GM12878 (cell line): ENCODE results near the gene UBE2E1. TPM values are rescaled to one million over a fixed set of nuclear protein-coding genes. Genes with fewer than 3 reads are reported as not detected.

Experiments
- ATAC-seq: fragments of 200-7000 bp; cut with Tn5 transposase; 3 replicates; pipeline ENCODE4 v1.9.1; 2020; ENCODE audit warnings: mild to moderate bottlenecking, moderate library complexity
- BruUV-seq: library from RNA; stranded (reverse); fragments of 400-500 nt; replicated peaks from 2 replicates; lab custom pipeline; 2021; lab: Mats Ljungman, UMichigan
- CTCF ChIA-PET: fragments of 300-600 bp; sonication (Branson Sonifier 250); formaldehyde crosslinking; extraction: SDS; loops from one replicate; lab custom pipeline; 2021; ENCODE audit warnings: inconsistent platforms; lab: Yijun Ruan, JAX
- POLR2A ChIA-PET: fragments of 350-600 bp; formaldehyde crosslinking; extraction: SDS; loops from one replicate; lab custom pipeline; 2021; ENCODE audit warnings: inconsistent platforms; lab: Charles Lee
- RAD21 ChIA-PET: fragments of 300-600 bp; sonication (Branson Sonifier 250); formaldehyde crosslinking; loops from one replicate; lab custom pipeline; 2023; ENCODE audit warnings: antibody characterized with exemption; ENCODE audit not compliant: unreplicated experiment; lab: Charles Lee
- SMC1A ChIA-PET: fragments of 300-600 bp; sonication (Branson Sonifier 250); formaldehyde crosslinking; loops from one replicate; lab custom pipeline; 2023; ENCODE audit not compliant: unreplicated experiment, uncharacterized antibody; lab: Charles Lee
- DNase-seq: peaks from one replicate; pipeline ENCODE4 v3.0.0-alpha.2; 2011; ENCODE audit warnings: low read depth, low spot score
- FAIRE-seq: peaks from 3 replicates; lab custom pipeline; 2011; peaks lifted over from hg19 to GRCh38; lab: Jason Lieb, UNC
- H2AFZ ChIP-seq: 2 replicates; pipeline ENCODE4 v1.6.0; 2011; ENCODE audit warnings: low read depth, low read length, control low read depth; ENCODE audit not compliant: control insufficient read depth
- H3K27ac ChIP-seq: 2 replicates; pipeline ENCODE4 v1.5.1; 2011; ENCODE audit warnings: control low read depth; ENCODE audit not compliant: control insufficient read depth, insufficient read depth
- H3K27me3 ChIP-seq, 2 experiments: replicated peaks in 1 of 2; 2 replicates each; pipeline versions ENCODE4 v1.6.0 to v1.6.1; 2011; ENCODE audit warnings: low read length in 1 of 2; ENCODE audit not compliant: control insufficient read depth in 2 of 2, insufficient read depth in 2 of 2
- H3K36me3 ChIP-seq, 2 experiments: 2 replicates each; pipeline ENCODE4 v1.5.1; 2011; ENCODE audit warnings: low read length in 1 of 2; ENCODE audit not compliant: control insufficient read depth in 2 of 2, insufficient read depth in 2 of 2
- H3K4me1 ChIP-seq: 2 replicates; pipeline ENCODE4 v1.6.1; 2011; ENCODE audit warnings: mild to moderate bottlenecking, low read length, moderate library complexity, mixed read lengths; ENCODE audit not compliant: control insufficient read depth, insufficient read depth
- H3K4me2 ChIP-seq: 2 replicates; pipeline ENCODE4 v1.6.0; 2011; ENCODE audit warnings: control low read depth; ENCODE audit not compliant: control insufficient read depth, insufficient read depth
- H3K4me3 ChIP-seq: fragments of 200-600 bp; sonication (generic); 2 replicates; pipeline ENCODE4 v1.5.1; 2016
- H3K79me2 ChIP-seq: 2 replicates; pipeline ENCODE4 v1.6.0; 2011; ENCODE audit warnings: low read length; ENCODE audit not compliant: control insufficient read depth, insufficient read depth
- H3K9ac ChIP-seq: 2 replicates; pipeline ENCODE4 v1.8.0; 2011; ENCODE audit warnings: low read length, control low read depth, mixed read lengths; ENCODE audit not compliant: control insufficient read depth, insufficient read depth
- H3K9me3 ChIP-seq: replicated peaks from 3 replicates; pipeline ENCODE4 v1.5.1; 2011; ENCODE audit warnings: mild to moderate bottlenecking, low read length; ENCODE audit not compliant: control insufficient read depth, insufficient read depth
- H4K20me1 ChIP-seq: 2 replicates; pipeline ENCODE4 v1.6.0; 2011; ENCODE audit not compliant: control insufficient read depth, insufficient read depth
- ESRRA ChIP-seq: IDR thresholded peaks from 2 replicates; pipeline ENCODE4 v1.6.1; 2012; ENCODE audit warnings: mild to moderate bottlenecking, low read length, improper control_type of control experiment
- NFIC ChIP-seq: IDR thresholded peaks from 2 replicates; pipeline ENCODE4 v1.6.1; 2012; ENCODE audit warnings: low read depth, mild to moderate bottlenecking, inconsistent platforms, low read length, moderate library complexity
- TBL1XR1 ChIP-seq: IDR thresholded peaks from 2 replicates; pipeline ENCODE4 v1.6.1; 2012; ENCODE audit warnings: low read depth, low read length, improper control_type of control experiment
- WGBS: methylation state at CpG from one replicate; pipeline ENCODE4 v1.1.6; 2016; ENCODE audit warnings: low lambda C conversion rate; ENCODE audit not compliant: insufficient replicate concordance, insufficient coverage; ENCODE audit errors: missing lambda C conversion rate; 5-methylcytosine and 5-hydroxymethylcytosine counted together
- in situ Hi-C: fragments of 300-500 bp; cut with MboI; formaldehyde crosslinking; loops from 9 replicates; pipeline ENCODE4 v1.14.3; 2018; ENCODE audit warnings: mixed read lengths
- intact Hi-C: fragments of 100-400 bp; cut with micrococcal nuclease; formaldehyde crosslinking; loops from one replicate; pipeline ENCODE4 v1.14.2; 2022; ENCODE audit not compliant: unreplicated experiment
- polyA plus RNA-seq, 11 experiments: library from polyadenylated mRNA; depleted of rRNA in 4 of 11; unstranded in 6 of 11; stranded (reverse) in 5 of 11; fragments of >200 nt; fragmentation: Nextera tagmentation in 4 of 11; fragmentation: Illumina TruSeq in 1 of 11; extraction: Ambion mirVana in 4 of 11; extraction: Trizol in 1 of 11; gene quantifications; 1 replicate in 1 of 11; 2 replicates in 10 of 11; pipeline versions ENCODE4 v1.2.1 to v1.2.3, GENCODE V29; 2011 to 2016; ENCODE audit warnings: inconsistent platforms in 2 of 11, missing spikeins in 2 of 11, low read depth in 1 of 11
- total RNA-seq, 4 experiments: library from RNA; depleted of rRNA in 3 of 4; stranded (reverse); fragments of >200 nt in 3 of 4; fragmentation: Illumina TruSeq in 1 of 4; extraction: Trizol in 1 of 4; gene quantifications; 2 replicates each; pipeline versions ENCODE4 v1.2.1 to v1.2.3, GENCODE V29; 2013 to 2021
- TF ChIP-seq, protein P1 (sequence below): fragments of 450-650 bp; IDR thresholded peaks from 2 replicates; pipeline ENCODE4 v1.6.1; 2016; ENCODE audit warnings: mild to moderate bottlenecking, moderate library complexity, borderline replicate concordance

Gene UBE2E1
- total and polyA plus RNA-seq, 10 of the 15 experiments (the other 5 are each of a cell fraction or from before 2014, with no cell fraction given): 18.7 to 425 (median 147) TPM

DNA sequence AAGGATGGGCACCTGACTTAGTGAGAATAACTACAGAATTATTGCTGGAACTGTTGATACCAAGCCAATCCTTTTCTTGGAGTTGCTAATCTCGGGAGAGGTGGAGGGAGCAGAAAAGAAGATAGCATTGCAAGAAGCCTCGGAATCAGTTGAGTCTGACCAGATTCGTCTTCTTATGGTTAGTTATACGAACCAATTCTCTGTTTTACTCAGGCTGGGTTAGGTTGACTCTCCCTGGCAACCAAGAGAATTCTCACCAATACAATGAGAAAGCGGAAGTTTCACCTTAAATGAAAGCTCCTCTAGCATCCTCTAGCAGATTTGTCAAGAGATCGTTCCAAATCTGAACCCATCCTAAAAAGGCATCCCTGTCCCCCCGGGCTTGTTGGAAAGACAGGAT is 43.5 kb upstream of the UBE2E1 start (continued):
- TF ChIP-seq ESRRA: no peak

DNA sequence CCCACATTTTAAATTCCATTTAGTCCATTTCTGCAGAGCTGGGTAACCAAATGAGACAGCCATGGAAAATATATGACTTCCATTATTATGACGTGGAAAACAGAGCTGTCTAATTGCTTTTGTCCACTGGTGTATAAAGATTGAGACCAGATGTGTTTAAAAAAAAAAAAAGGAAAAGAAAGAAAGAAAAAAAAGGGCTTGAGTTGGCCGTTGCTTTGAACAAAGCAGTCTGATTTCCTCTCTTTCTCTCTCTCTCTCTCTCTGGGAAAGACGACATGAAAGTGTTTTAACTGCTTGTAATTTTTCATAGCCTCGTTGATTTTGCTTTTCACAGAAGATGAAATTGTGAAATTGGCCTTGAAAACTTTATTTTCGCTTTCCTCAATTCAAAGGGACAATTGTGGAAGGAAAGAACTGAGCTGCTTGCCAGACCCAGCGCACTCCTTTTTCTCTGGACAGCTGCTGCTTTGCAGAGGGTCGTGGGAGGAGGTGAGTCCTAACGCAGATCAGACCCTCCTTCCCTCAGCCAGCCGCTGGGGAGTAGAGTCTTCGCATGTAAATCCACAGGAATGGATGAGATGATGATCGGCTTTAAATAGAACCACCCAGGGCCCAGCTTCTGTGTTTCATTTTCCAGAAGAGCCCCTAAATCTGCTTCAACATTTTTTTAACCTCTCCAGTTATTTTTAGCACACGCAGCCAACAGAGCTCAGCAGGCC is 42.8 kb upstream of the UBE2E1 start:
- ATAC-seq (no peak), DNase-seq (no peak), FAIRE-seq (no peak)
- Histone ChIP-seq H2AFZ (peak overlapping the region; percentile 82), H3K36me3 (no peaks in the 10 kb centered on the region), H4K20me1 (no peaks in the 10 kb centered on the region), H3K4me1 (peaks cover 40% of the 10 kb centered on the region), H3K9ac (0 out of 2 replicates have a peak overlapping the region, but pooled peaks have one; percentile 1), H3K27ac (peak overlapping the region; percentile 51), H3K79me2 (no peaks in the 10 kb centered on the region), H3K9me3 (no peaks in the 10 kb centered on the region), H3K27me3 (no peaks in the 10 kb centered on the region), H3K4me3 (peak overlapping the region; percentile 50; the same call in 1 of the 2 replicates), H3K4me2 (peak overlapping the region; percentile 70)
- TF ChIP-seq NFIC (peak; percentile 35; the same call in 1 of the 2 replicates), TBL1XR1 (no peak)
- TF ChIP-seq, protein P1, sequence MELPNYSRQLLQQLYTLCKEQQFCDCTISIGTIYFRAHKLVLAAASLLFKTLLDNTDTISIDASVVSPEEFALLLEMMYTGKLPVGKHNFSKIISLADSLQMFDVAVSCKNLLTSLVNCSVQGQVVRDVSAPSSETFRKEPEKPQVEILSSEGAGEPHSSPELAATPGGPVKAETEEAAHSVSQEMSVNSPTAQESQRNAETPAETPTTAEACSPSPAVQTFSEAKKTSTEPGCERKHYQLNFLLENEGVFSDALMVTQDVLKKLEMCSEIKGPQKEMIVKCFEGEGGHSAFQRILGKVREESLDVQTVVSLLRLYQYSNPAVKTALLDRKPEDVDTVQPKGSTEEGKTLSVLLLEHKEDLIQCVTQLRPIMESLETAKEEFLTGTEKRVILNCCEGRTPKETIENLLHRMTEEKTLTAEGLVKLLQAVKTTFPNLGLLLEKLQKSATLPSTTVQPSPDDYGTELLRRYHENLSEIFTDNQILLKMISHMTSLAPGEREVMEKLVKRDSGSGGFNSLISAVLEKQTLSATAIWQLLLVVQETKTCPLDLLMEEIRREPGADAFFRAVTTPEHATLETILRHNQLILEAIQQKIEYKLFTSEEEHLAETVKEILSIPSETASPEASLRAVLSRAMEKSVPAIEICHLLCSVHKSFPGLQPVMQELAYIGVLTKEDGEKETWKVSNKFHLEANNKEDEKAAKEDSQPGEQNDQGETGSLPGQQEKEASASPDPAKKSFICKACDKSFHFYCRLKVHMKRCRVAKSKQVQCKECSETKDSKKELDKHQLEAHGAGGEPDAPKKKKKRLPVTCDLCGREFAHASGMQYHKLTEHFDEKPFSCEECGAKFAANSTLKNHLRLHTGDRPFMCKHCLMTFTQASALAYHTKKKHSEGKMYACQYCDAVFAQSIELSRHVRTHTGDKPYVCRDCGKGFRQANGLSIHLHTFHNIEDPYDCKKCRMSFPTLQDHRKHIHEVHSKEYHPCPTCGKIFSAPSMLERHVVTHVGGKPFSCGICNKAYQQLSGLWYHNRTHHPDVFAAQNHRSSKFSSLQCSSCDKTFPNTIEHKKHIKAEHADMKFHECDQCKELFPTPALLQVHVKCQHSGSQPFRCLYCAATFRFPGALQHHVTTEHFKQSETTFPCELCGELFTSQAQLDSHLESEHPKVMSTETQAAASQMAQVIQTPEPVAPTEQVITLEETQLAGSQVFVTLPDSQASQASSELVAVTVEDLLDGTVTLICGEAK: peak; percentile 59; the same call in 1 of the 2 replicates
- ChIA-PET RAD21 (interaction anchor here (0.6 to 4.7 kb wide), 22 partner anchors 29 to 555 kb away, joined by 3 to 26 read pairs (median 6); no protein-coding TSS in a partner anchor), SMC1A (interaction anchor here (0.6 to 5.3 kb wide), 36 partner anchors 8 to 802 kb away, joined by 3 to 36 read pairs (median 4); no protein-coding TSS in a partner anchor), POLR2A (interaction anchor here (1.3 kb wide), 2 partner anchors 8 to 328 kb away, joined by 3 to 4 read pairs; no protein-coding TSS in a partner anchor), CTCF (interaction anchor here (0.7 to 3.3 kb wide), 19 partner anchors 8 to 803 kb away, joined by 3 to 17 read pairs (median 3); no protein-coding TSS in a partner anchor)
- in situ Hi-C loops: no loop called here
- BruUV-seq: no TSS peak
- intact Hi-C loops: loop anchor here (2.0 to 5.0 kb wide), 4 partner anchors 104 to 561 kb away; partner anchors contain the start of genes NR1D2 and UBE2E2
- WGBS: 56% methylated on average over 12 of the region's 12 CpGs
